SK-N-SH treated with all-trans-retinoic acid at 6 μM for 48 hours (cell line): ENCODE measurements around the gene WDR7.

Experiments used
- ATAC-seq: fragments of 200-7000 bp; cut with Tn5 transposase; 3 replicates; pipeline ENCODE4 v1.9.1; 2020; ENCODE audit warnings: mild to moderate bottlenecking, moderate library complexity
- ARNTL ChIP-seq: fragments of 450-650 bp; formaldehyde crosslinking; IDR thresholded peaks from 2 replicates; pipeline ENCODE4 v1.5.0; 2020; ENCODE audit warnings: low read depth, mild to moderate bottlenecking, moderate library complexity, borderline replicate concordance
- CREB5 ChIP-seq: fragments of 250-450 bp; sonication (Bioruptor Pico); IDR thresholded peaks from 2 replicates; pipeline ENCODE4 v1.5.1; 2020; ENCODE audit warnings: low read depth, mild to moderate bottlenecking, moderate library complexity
- CSDC2 ChIP-seq: fragments of 250-450 bp; sonication (Bioruptor Pico); IDR thresholded peaks from 2 replicates; pipeline ENCODE4 v1.5.0; 2020; ENCODE audit warnings: mild to moderate bottlenecking, moderate library complexity
- GLIS3 ChIP-seq: fragments of 250-450 bp; sonication (Bioruptor Pico); IDR thresholded peaks from 2 replicates; pipeline ENCODE4 v1.5.0; 2020; ENCODE audit warnings: mild to moderate bottlenecking, moderate library complexity
- ISL1 ChIP-seq: fragments of 250-450 bp; sonication (Bioruptor Pico); IDR thresholded peaks from 2 replicates; pipeline ENCODE4 v2.1.2; 2022; ENCODE audit warnings: mild to moderate bottlenecking, moderate library complexity
- PATZ1 ChIP-seq: fragments of 250-450 bp; sonication (Bioruptor Pico); IDR thresholded peaks from 2 replicates; pipeline ENCODE4 v1.8.0; 2020; ENCODE audit warnings: mild to moderate bottlenecking, moderate library complexity, borderline replicate concordance
- POU6F1 ChIP-seq: fragments of 250-450 bp; sonication (Bioruptor Pico); IDR thresholded peaks from 2 replicates; pipeline ENCODE4 v1.8.0; 2021; ENCODE audit warnings: low read depth, mild to moderate bottlenecking, moderate library complexity, borderline replicate concordance
- PPARA ChIP-seq: fragments of 250-450 bp; sonication (Bioruptor Pico); IDR thresholded peaks from 2 replicates; pipeline ENCODE4 v1.5.0; 2020; ENCODE audit warnings: mild to moderate bottlenecking, borderline replicate concordance
- SNAI2 ChIP-seq: fragments of 250-450 bp; sonication (Bioruptor Pico); IDR thresholded peaks from 2 replicates; pipeline ENCODE4 v1.5.0; 2020; ENCODE audit warnings: mild to moderate bottlenecking, moderate library complexity
- TOX ChIP-seq: fragments of 250-450 bp; sonication (Bioruptor Pico); IDR thresholded peaks from 2 replicates; pipeline ENCODE4 v1.8.0; 2021; ENCODE audit warnings: mild to moderate bottlenecking, moderate library complexity, borderline replicate concordance
- ZC3H10 ChIP-seq: fragments of 250-450 bp; sonication (Bioruptor Pico); IDR thresholded peaks from 2 replicates; pipeline ENCODE4 v1.5.1; 2021; ENCODE audit warnings: mild to moderate bottlenecking, moderate library complexity
- ZFP3 ChIP-seq: fragments of 250-450 bp; sonication (Bioruptor Pico); IDR thresholded peaks from 2 replicates; pipeline ENCODE4 v1.5.0; 2020; ENCODE audit warnings: mild to moderate bottlenecking, moderate library complexity
- ZFP30 ChIP-seq: fragments of 450-650 bp; formaldehyde crosslinking; IDR thresholded peaks from 2 replicates; pipeline ENCODE4 v1.5.0; 2022; ENCODE audit warnings: mild to moderate bottlenecking, moderate library complexity
- ZNF565 ChIP-seq: fragments of 450-650 bp; formaldehyde crosslinking; conservative IDR thresholded peaks from 2 replicates; pipeline ENCODE4 v1.5.0; 2020; ENCODE audit warnings: low read depth, mild to moderate bottlenecking, moderate library complexity
- ZNF8 ChIP-seq: fragments of 450-650 bp; formaldehyde crosslinking; IDR thresholded peaks from 2 replicates; pipeline ENCODE4 v1.5.0; 2020; ENCODE audit warnings: mild to moderate bottlenecking, moderate library complexity
- TF ChIP-seq, protein P1 (sequence below): fragments of 250-450 bp; sonication (Bioruptor Pico); IDR thresholded peaks from 2 replicates; pipeline ENCODE4 v1.5.0; 2020; ENCODE audit warnings: mild to moderate bottlenecking, moderate library complexity

The WDR7 gene

DNA sequence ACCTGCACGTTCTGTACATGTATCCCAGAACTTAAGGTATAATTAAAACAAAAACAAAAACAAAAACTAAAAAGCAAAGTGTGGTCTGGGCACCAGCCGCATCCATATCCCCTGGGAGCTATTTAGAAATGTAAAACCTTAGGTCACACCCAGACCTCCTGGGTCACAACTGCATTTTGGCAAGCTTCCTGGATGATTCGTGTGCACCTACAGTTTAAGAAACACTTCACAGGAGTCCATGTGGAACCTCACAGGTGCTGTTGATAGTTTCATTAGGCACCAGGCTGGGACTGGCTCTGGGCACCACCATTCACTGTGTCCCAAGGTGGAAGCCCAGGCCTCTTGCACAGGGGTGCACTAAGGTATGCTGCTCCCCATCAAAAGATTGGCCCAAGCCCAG is 392.1 kb downstream of the WDR7 start:
- TF ChIP-seq SNAI2 (no peak), CREB5 (no peak), ISL1 (CRISPR knock-in tag) (no peak), ZFP30 (no peak)
- TF ChIP-seq, protein P1, sequence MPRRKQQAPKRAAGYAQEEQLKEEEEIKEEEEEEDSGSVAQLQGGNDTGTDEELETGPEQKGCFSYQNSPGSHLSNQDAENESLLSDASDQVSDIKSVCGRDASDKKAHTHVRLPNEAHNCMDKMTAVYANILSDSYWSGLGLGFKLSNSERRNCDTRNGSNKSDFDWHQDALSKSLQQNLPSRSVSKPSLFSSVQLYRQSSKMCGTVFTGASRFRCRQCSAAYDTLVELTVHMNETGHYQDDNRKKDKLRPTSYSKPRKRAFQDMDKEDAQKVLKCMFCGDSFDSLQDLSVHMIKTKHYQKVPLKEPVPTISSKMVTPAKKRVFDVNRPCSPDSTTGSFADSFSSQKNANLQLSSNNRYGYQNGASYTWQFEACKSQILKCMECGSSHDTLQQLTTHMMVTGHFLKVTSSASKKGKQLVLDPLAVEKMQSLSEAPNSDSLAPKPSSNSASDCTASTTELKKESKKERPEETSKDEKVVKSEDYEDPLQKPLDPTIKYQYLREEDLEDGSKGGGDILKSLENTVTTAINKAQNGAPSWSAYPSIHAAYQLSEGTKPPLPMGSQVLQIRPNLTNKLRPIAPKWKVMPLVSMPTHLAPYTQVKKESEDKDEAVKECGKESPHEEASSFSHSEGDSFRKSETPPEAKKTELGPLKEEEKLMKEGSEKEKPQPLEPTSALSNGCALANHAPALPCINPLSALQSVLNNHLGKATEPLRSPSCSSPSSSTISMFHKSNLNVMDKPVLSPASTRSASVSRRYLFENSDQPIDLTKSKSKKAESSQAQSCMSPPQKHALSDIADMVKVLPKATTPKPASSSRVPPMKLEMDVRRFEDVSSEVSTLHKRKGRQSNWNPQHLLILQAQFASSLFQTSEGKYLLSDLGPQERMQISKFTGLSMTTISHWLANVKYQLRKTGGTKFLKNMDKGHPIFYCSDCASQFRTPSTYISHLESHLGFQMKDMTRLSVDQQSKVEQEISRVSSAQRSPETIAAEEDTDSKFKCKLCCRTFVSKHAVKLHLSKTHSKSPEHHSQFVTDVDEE (CRISPR knock-in tag) = no peak
- TF ChIP-seq, all 23 proteins: peak for 0
- ATAC-seq = no peak

DNA sequence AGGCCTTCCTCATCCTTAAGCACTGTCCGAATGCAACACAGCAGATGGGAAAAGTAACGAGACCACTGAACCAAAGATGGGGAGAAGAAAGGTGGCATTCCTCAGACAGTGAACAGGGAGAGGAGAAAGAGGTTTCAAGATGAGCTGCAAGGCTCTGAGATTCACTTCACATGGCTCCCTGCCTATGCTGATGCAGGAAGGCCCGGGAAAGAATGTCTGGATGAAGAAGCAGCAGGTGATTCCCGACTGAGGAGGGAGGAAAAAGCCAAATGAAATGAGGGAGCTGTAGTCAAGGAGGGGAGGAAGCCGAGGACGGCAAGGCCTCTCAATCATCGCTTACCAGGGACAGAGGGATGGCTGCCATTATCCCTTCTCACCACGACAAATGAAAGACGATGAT is 397.2 kb downstream of the WDR7 start:
- no peak for ATAC-seq
- TF ChIP-seq ARNTL (CRISPR knock-in tag) (no peak), ZFP30 (no peak), CREB5 (no peak), ZNF8 (no peak), ZNF565 (no peak), TOX (CRISPR knock-in tag) (no peak), PATZ1 (CRISPR knock-in tag) (no peak), PPARA (CRISPR knock-in tag) (no peak), ZFP3 (no peak), GLIS3 (CRISPR knock-in tag) (no peak), POU6F1 (CRISPR knock-in tag) (no peak)
- TF ChIP-seq, protein P1 (CRISPR knock-in tag) = no peak

- ATAC-seq = no peak; the same call in 2 of the 3 replicates
- TF ChIP-seq ZFP30 = no peak
- no peak for TF ChIP-seq SNAI2
- no peak for TF ChIP-seq GLIS3 (CRISPR knock-in tag)
- no peak for TF ChIP-seq ZC3H10 (CRISPR knock-in tag)
- no peak for TF ChIP-seq CSDC2 (CRISPR knock-in tag)
- no peak for TF ChIP-seq ISL1 (CRISPR knock-in tag)
Observed at GRCh38 chr18:57048859-57049258, 397.7 kb downstream of the WDR7 start.
